Sigmoid colon (tissue), 4 donors: ENCODE results near the gene ZBTB45.

Source experiments
- CTCF ChIP-seq, 4 experiments: fragments of 450-650 bp in 3 of 4; fragments of 200-600 bp in 1 of 4; IDR thresholded peaks; one replicate each; pipeline ENCODE4 v1.5.1; 2016 to 2019; ENCODE audit warnings: antibody characterized with exemption in 4 of 4, mild to moderate bottlenecking in 3 of 4, moderate library complexity in 2 of 4
- EP300 ChIP-seq, 4 donors: sonication (generic); formaldehyde crosslinking; IDR thresholded peaks; one replicate each; pipeline ENCODE4 v1.6.1; 2017; ENCODE audit warnings: antibody characterized with exemption in 4 of 4
- POLR2A ChIP-seq, 2 donors: fragments of 450-650 bp; IDR thresholded peaks; one replicate each; pipeline ENCODE4 v1.6.1; 2016; ENCODE audit warnings: antibody characterized with exemption in 2 of 2, mild to moderate bottlenecking in 2 of 2, moderate library complexity in 2 of 2
- POLR2AphosphoS5 ChIP-seq, 4 donors: sonication (generic); formaldehyde crosslinking; IDR thresholded peaks; one replicate each; pipeline ENCODE4 v1.6.1; 2017; ENCODE audit warnings: antibody characterized with exemption in 4 of 4

- TF ChIP-seq CTCF (IDR thresholded peaks at IDR 0.05), result no peak
- no peak for TF ChIP-seq POLR2A (IDR thresholded peaks at IDR 0.05)
- no peak for TF ChIP-seq EP300 (IDR thresholded peaks at IDR 0.05)
- TF ChIP-seq POLR2AphosphoS5 (IDR thresholded peaks at IDR 0.05), result no peak
These were observed 19.4 kb downstream of the ZBTB45 start for GRCh38 chr19:58500242-58500641.
